IMR-90 (cell line): ENCODE data around the gene EFNA5. TPM values are rescaled to one million over a fixed set of nuclear protein-coding genes. Genes with fewer than 3 reads are reported as not detected.

Source experiments
- ATAC-seq: fragments of 200-7000 bp; cut with Tn5 transposase; 2 replicates; pipeline ENCODE4 v1.9.1; 2020; ENCODE audit warnings: low read depth, mild to moderate bottlenecking, moderate library complexity
- BruUV-seq: library from RNA; stranded (reverse); fragments of 400-500 nt; replicated peaks from 2 replicates; lab custom pipeline; 2021; lab: Mats Ljungman, UMichigan
- CTCF ChIA-PET: fragments of 300-600 bp; formaldehyde crosslinking; extraction: SDS; loops from one replicate; lab custom pipeline; 2021; ENCODE audit warnings: antibody characterized with exemption; lab: Yijun Ruan, JAX
- POLR2A ChIA-PET: fragments of 300-600 bp; sonication (Branson Sonifier 250); formaldehyde crosslinking; loops from one replicate; lab custom pipeline; 2022; ENCODE audit warnings: antibody characterized with exemption; ENCODE audit not compliant: unreplicated experiment; lab: Charles Lee
- DNase-seq: peaks from one replicate; pipeline ENCODE4 v3.0.0; 2013
- H2AFZ ChIP-seq: replicated peaks from 2 replicates; pipeline ENCODE3; 2013; ENCODE audit warnings: low read length, mild to moderate bottlenecking; ENCODE audit not compliant: poor library complexity
- H2AK5ac ChIP-seq: 2 replicates; pipeline ENCODE4 v1.6.1; 2013; ENCODE audit warnings: low read depth, low read length, inconsistent platforms
- H2AK9ac ChIP-seq: replicated peaks from 2 replicates; pipeline ENCODE3; 2013; ENCODE audit warnings: mild to moderate bottlenecking, low read depth, low read length, moderate library complexity; ENCODE audit not compliant: poor library complexity
- H2BK120ac ChIP-seq: 2 replicates; pipeline ENCODE4 v1.6.1; 2013; ENCODE audit warnings: low read depth, low read length, inconsistent platforms
- H2BK15ac ChIP-seq: 3 replicates; pipeline ENCODE4 v1.6.1; 2013; ENCODE audit warnings: low read depth, low read length, inconsistent platforms
- H2BK20ac ChIP-seq: 2 replicates; pipeline ENCODE4 v1.6.1; 2013; ENCODE audit warnings: low read depth, mild to moderate bottlenecking, inconsistent platforms, low read length, moderate library complexity
- H2BK5ac ChIP-seq: 2 replicates; pipeline ENCODE4 v1.6.1; 2013; ENCODE audit warnings: mild to moderate bottlenecking, low read depth, low read length, inconsistent platforms; ENCODE audit not compliant: poor library complexity, severe bottlenecking
- H3K14ac ChIP-seq: replicated peaks from 2 replicates; pipeline ENCODE4 v1.6.1; 2013; ENCODE audit warnings: low read depth, low read length, inconsistent platforms
- H3K18ac ChIP-seq: 2 replicates; pipeline ENCODE4 v1.6.1; 2013; ENCODE audit warnings: low read depth, low read length, control low read depth
- H3K23ac ChIP-seq: 2 replicates; pipeline ENCODE4 v1.6.1; 2013; ENCODE audit warnings: low read depth, low read length, inconsistent platforms
- H3K27ac ChIP-seq: 2 replicates; pipeline ENCODE4 v1.5.1; 2013; ENCODE audit warnings: mild to moderate bottlenecking, control low read depth, low read length; ENCODE audit not compliant: insufficient read depth
- H3K27me3 ChIP-seq: 2 replicates; pipeline ENCODE4 v1.6.1; 2013; ENCODE audit warnings: low read length; ENCODE audit not compliant: control insufficient read depth, insufficient read depth
- H3K36me3 ChIP-seq: 2 replicates; pipeline ENCODE4 v1.6.1; 2013; ENCODE audit warnings: low read length, mixed read lengths; ENCODE audit not compliant: control insufficient read depth, insufficient read depth
- H3K4ac ChIP-seq: 2 replicates; pipeline ENCODE4 v1.6.1; 2013; ENCODE audit warnings: low read depth, low read length, inconsistent platforms
- H3K4me1 ChIP-seq: 2 replicates; pipeline ENCODE4 v1.6.1; 2013; ENCODE audit warnings: low read length, mixed read lengths; ENCODE audit not compliant: control insufficient read depth, insufficient read depth
- H3K4me2 ChIP-seq: 2 replicates; pipeline ENCODE4 v1.6.1; 2013; ENCODE audit warnings: low read depth, mild to moderate bottlenecking, control low read depth, low read length, moderate library complexity
- H3K4me3 ChIP-seq: 2 replicates; pipeline ENCODE4 v1.5.1; 2013; ENCODE audit warnings: low read depth, mild to moderate bottlenecking, control low read depth, low read length, moderate library complexity; ENCODE audit not compliant: insufficient read depth
- H3K56ac ChIP-seq: 2 replicates; pipeline ENCODE4 v1.6.1; 2013; ENCODE audit warnings: low read length, inconsistent platforms; ENCODE audit not compliant: insufficient read depth; ENCODE audit errors: extremely low read depth
- H3K79me1 ChIP-seq, 2 experiments: 2 replicates each; pipeline ENCODE4 v1.6.1; 2013; ENCODE audit warnings: low read length in 2 of 2, inconsistent platforms in 1 of 2, low read depth in 1 of 2
- H3K9ac ChIP-seq: 2 replicates; pipeline ENCODE4 v1.6.1; 2013; ENCODE audit warnings: low read depth, low read length, control low read depth
- H3K9me1 ChIP-seq: 2 replicates; pipeline ENCODE4 v1.6.1; 2013; ENCODE audit warnings: low read length, inconsistent platforms; ENCODE audit not compliant: insufficient read depth
- H3K9me3 ChIP-seq: 2 replicates; pipeline ENCODE4 v1.6.1; 2013; ENCODE audit warnings: low read length; ENCODE audit not compliant: control insufficient read depth, insufficient read depth
- H4K20me1 ChIP-seq: 2 replicates; pipeline ENCODE4 v1.6.1; 2013; ENCODE audit warnings: low read length, inconsistent platforms; ENCODE audit not compliant: insufficient read depth
- H4K5ac ChIP-seq: 2 replicates; pipeline ENCODE4 v1.6.1; 2013; ENCODE audit warnings: mild to moderate bottlenecking, low read depth, low read length, control low read depth
- H4K8ac ChIP-seq, 2 experiments: 2 replicates each; pipeline ENCODE4 v1.6.1; 2013; ENCODE audit warnings: low read depth in 2 of 2, low read length in 2 of 2, control low read depth in 1 of 2, inconsistent platforms in 1 of 2
- H4K91ac ChIP-seq: 2 replicates; pipeline ENCODE4 v1.6.1; 2013; ENCODE audit warnings: low read depth, low read length, inconsistent platforms; ENCODE audit not compliant: insufficient read depth
- BHLHE40 ChIP-seq: fragments of 150-350 bp; IDR thresholded peaks from 2 replicates; pipeline ENCODE4 v1.6.1; 2016; ENCODE audit warnings: mild to moderate bottlenecking, low read depth, low read length
- CEBPB ChIP-seq: IDR thresholded peaks from 2 replicates; pipeline ENCODE4 v1.6.1; 2012; ENCODE audit warnings: low read depth, low read length, improper control_type of control experiment
- CTCF ChIP-seq: conservative IDR thresholded peaks from 2 replicates; pipeline ENCODE4 v1.5.1; 2012; ENCODE audit warnings: mild to moderate bottlenecking, low read depth, low read length, improper control_type of control experiment
- ELK1 ChIP-seq: fragments of 150-350 bp; IDR thresholded peaks from 2 replicates; pipeline ENCODE4 v1.6.1; 2016; ENCODE audit warnings: low read depth, mild to moderate bottlenecking, low read length, moderate library complexity, borderline replicate concordance
- FOS ChIP-seq: fragments of 150-350 bp; IDR thresholded peaks from 2 replicates; pipeline ENCODE4 v1.6.1; 2016; ENCODE audit warnings: low read depth, low read length
- MAFK ChIP-seq: IDR thresholded peaks from 2 replicates; pipeline ENCODE4 v1.6.1; 2012; ENCODE audit warnings: low read depth, low read length, improper control_type of control experiment
- MAZ ChIP-seq: IDR thresholded peaks from 2 replicates; pipeline ENCODE4 v1.6.1; 2012; ENCODE audit warnings: low read depth, mild to moderate bottlenecking, low read length, improper control_type of control experiment, moderate library complexity, borderline replicate concordance
- NFE2L2 ChIP-seq: fragments of 150-350 bp; IDR thresholded peaks from 2 replicates; pipeline ENCODE4 v1.6.1; 2016; ENCODE audit warnings: low read depth, mild to moderate bottlenecking, low read length
- POLR2A ChIP-seq: IDR thresholded peaks from 2 replicates; pipeline ENCODE4 v1.6.1; 2012; ENCODE audit warnings: mild to moderate bottlenecking, low read depth, low read length
- RAD21 ChIP-seq: IDR thresholded peaks from 2 replicates; pipeline ENCODE4 v1.6.1; 2012; ENCODE audit warnings: low read length, improper control_type of control experiment
- RCOR1 ChIP-seq: IDR thresholded peaks from 2 replicates; pipeline ENCODE4 v1.6.1; 2012; ENCODE audit warnings: mild to moderate bottlenecking, low read length, improper control_type of control experiment; ENCODE audit not compliant: insufficient replicate concordance
- RFX5 ChIP-seq: IDR thresholded peaks from 2 replicates; pipeline ENCODE4 v1.8.0; 2012; ENCODE audit warnings: low read depth, mild to moderate bottlenecking, low read length, moderate library complexity
- SMC3 ChIP-seq: fragments of 150-350 bp; IDR thresholded peaks from 2 replicates; pipeline ENCODE4 v1.6.1; 2016; ENCODE audit warnings: low read depth, mild to moderate bottlenecking, antibody characterized with exemption, low read length, moderate library complexity
- USF2 ChIP-seq: fragments of 150-350 bp; IDR thresholded peaks from 2 replicates; pipeline ENCODE4 v1.6.1; 2017; ENCODE audit warnings: mild to moderate bottlenecking, antibody characterized with exemption, low read length, low read depth
- WGBS, 2 experiments: methylation state at CpG; one replicate each; pipeline versions ENCODE4 v1.1.5 to v1.1.7; 2013; ENCODE audit warnings: missing lambda C conversion rate in 2 of 2; ENCODE audit not compliant: insufficient read length in 1 of 2; ENCODE audit errors: extremely low coverage in 2 of 2; 5-methylcytosine and 5-hydroxymethylcytosine counted together
- dilution Hi-C: fragments of 300-500 bp; cut with HindIII; formaldehyde crosslinking; loops from one replicate; pipeline ENCODE4 v1.14.3; 2018; ENCODE audit warnings: low sequenced_read_pairs; ENCODE audit not compliant: unreplicated experiment
- in situ Hi-C: fragments of 300-500 bp; cut with MboI; formaldehyde crosslinking; loops from 3 replicates; pipeline ENCODE4 v1.14.3; 2019; ENCODE audit warnings: low sequenced_read_pairs, inconsistent platforms, mixed read lengths
- intact Hi-C: fragments of 100-400 bp; cut with micrococcal nuclease; formaldehyde crosslinking; loops from 2 replicates; pipeline ENCODE4 v1.10.0; 2022
- polyA plus RNA-seq, 3 experiments: library from polyadenylated mRNA; depleted of rRNA; stranded (reverse); fragments of >200 nt; gene quantifications; 2 replicates each; pipeline ENCODE4 v1.2.3, GENCODE V29; 2012; ENCODE audit warnings: low replicate concordance in 1 of 3
- total RNA-seq: library from RNA; depleted of rRNA; stranded (reverse); fragments of >200 nt; gene quantifications from 2 replicates; pipeline ENCODE4 v1.2.3, GENCODE V29; 2012

The EFNA5 gene
- total and polyA plus RNA-seq, 2 of the 4 experiments (the other 2 are of a cell fraction), result 1.5 to 1.6 TPM

DNA sequence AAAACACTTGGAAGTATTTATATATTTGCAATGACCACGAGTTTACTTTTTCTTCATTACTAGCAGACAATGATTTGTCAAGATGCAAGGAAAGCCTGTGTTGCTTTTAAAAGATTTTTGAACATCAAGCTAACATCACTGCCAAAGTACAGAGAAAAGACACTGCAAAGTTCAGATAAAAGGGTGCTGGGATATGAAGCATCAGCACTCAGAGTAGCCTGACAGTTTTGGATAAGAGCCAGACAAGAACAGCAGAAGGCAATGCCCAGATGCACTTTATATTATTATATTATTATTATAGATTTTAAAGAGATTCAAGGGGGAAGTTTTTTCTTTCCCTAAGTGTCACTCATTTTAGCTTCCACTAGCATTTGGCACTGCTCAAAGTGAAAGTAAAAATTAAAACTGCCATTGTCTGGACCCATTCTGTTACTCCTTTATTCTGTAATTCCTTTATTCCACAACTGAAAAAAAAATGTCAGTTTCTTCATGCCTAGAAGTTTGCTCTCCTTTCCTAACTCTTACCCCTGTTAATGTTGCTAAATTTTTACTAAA is 240.6 kb downstream of the EFNA5 start:
- dilution Hi-C loops (no loop called here), intact Hi-C loops (no loop called here), in situ Hi-C loops (no loop called here)
- DNase-seq (no peak), ATAC-seq (no peak)
- no peaks in the 10 kb centered on the region for H4K20me1 ChIP-seq
- no peak overlapping the region for H2AK9ac ChIP-seq
- H3K4ac ChIP-seq, result 0 out of 2 replicates have a peak overlapping the region, but pooled peaks have one; percentile 25
- no peak overlapping the region for H4K91ac ChIP-seq
- no peak overlapping the region for H3K56ac ChIP-seq
- H3K9ac ChIP-seq, result no peak overlapping the region
- WGBS, 2 experiments, result no CpG with 5 or more reads among the region's 1 CpG
- H3K18ac ChIP-seq, result no peak overlapping the region
- no peak overlapping the region for H3K4me3 ChIP-seq
- peaks cover 3% of the 10 kb centered on the region; the same call in 1 of the 2 replicates for H3K9me1 ChIP-seq
- H2AK5ac ChIP-seq, result no peak overlapping the region
- H3K27ac ChIP-seq, result no peak overlapping the region
- H3K4me1 ChIP-seq, result peaks cover 8% of the 10 kb centered on the region
- H4K5ac ChIP-seq, result no peak overlapping the region
- no peaks in the 10 kb centered on the region for H3K36me3 ChIP-seq
- no peak overlapping the region for H2BK5ac ChIP-seq
- H3K14ac ChIP-seq, result no peak overlapping the region
- ChIA-PET POLR2A (no interaction called here), CTCF (interaction anchor here (0.6 to 2.3 kb wide), 2 partner anchors 142 to 225 kb away, joined by 3 to 9 read pairs; no protein-coding TSS in a partner anchor)
- peaks cover 0 to 4% of the 10 kb centered on the region in 2 experiments; a peak in 1 of 4 replicates for H3K79me1 ChIP-seq
- H2AFZ ChIP-seq, result no peak overlapping the region
- H3K27me3 ChIP-seq, result no peaks in the 10 kb centered on the region
- H3K23ac ChIP-seq, result no peak overlapping the region
- H2BK15ac ChIP-seq, result no peak overlapping the region
- H4K8ac ChIP-seq, result peak overlapping the region in 1 of 2 experiments; percentile 34; a peak in 1 of 4 replicates
- 0 out of 2 replicates have a peak overlapping the region, but pooled peaks have one; percentile 38 for H2BK120ac ChIP-seq
- no peak overlapping the region for H2BK20ac ChIP-seq
- H3K4me2 ChIP-seq, result peak overlapping the region; percentile 87
- TF ChIP-seq ELK1 (no peak), CEBPB (no peak), RAD21 (no peak), USF2 (no peak), RFX5 (no peak), RCOR1 (no peak), NFE2L2 (no peak), BHLHE40 (no peak), MAZ (no peak), CTCF (no peak), FOS (no peak), SMC3 (no peak), POLR2A (no peak), MAFK (no peak)
- no peaks in the 10 kb centered on the region for H3K9me3 ChIP-seq
- BruUV-seq, result no TSS peak
